Measurements from ENCODE around the gene PLCD3. TPM values are rescaled to one million over a fixed set of nuclear protein-coding genes. Genes with fewer than 3 reads are reported as not detected.

Gene PLCD3
- polyA plus RNA-seq, 1 donor from 2014 or later: 1.3 TPM

GRCh38 chr17:45102856-45103255 lies 29.5 kb downstream of the PLCD3 start:
- Histone ChIP-seq H3K9ac (ENCODE audit: low read length) (no peak overlapping the region), H3K27me3 (ENCODE audit: insufficient read depth, low read depth, low read length) (no peaks in the 10 kb centered on the region), H3K79me2 (replicated peaks; ENCODE audit: insufficient read depth, low read length) (no peaks in the 10 kb centered on the region), H3K9me2 (ENCODE audit: insufficient read depth, low read length) (no peaks in the 10 kb centered on the region), H2AFZ (ENCODE audit: low read depth, low read length) (no peak overlapping the region), H3K4me3 (ENCODE audit: low read length) (no peak overlapping the region), H3K4me2 (ENCODE audit: low read length) (no peak overlapping the region), H4K20me1 (ENCODE audit: insufficient read depth) (no peaks in the 10 kb centered on the region), H3F3A (ENCODE audit: insufficient read depth, low read length, poor library complexity, severe bottlenecking) (no peaks in the 10 kb centered on the region), H3K27ac (ENCODE audit: low read length) (no peak overlapping the region), H3K36me3 (ENCODE audit: insufficient read depth, low read length) (peaks cover 6% of the 10 kb centered on the region), H3K9me3 (ENCODE audit: low read length) (no peaks in the 10 kb centered on the region)
- TF ChIP-seq REST (IDR thresholded peaks at IDR 0.05; ENCODE audit: borderline replicate concordance) (no peak), MXI1 (conservative IDR thresholded peaks at IDR 0.05; ENCODE audit: poor library complexity, severe bottlenecking) (no peak), SMC3 (conservative IDR thresholded peaks at IDR 0.05; ENCODE audit: poor library complexity) (no peak), EZH2 (IDR thresholded peaks at IDR 0.05; ENCODE audit: borderline replicate concordance, insufficient read depth, low read length, poor library complexity, severe bottlenecking) (no peak), RAD21 (conservative IDR thresholded peaks at IDR 0.05) (no peak), CTCF (IDR thresholded peaks at IDR 0.05; ENCODE audit: poor library complexity, severe bottlenecking) (no peak), EP300 (conservative IDR thresholded peaks at IDR 0.05; ENCODE audit: poor library complexity, severe bottlenecking) (no peak), TAF1 (IDR thresholded peaks at IDR 0.05; ENCODE audit: low read depth) (no peak), POLR2AphosphoS5 (IDR thresholded peaks at IDR 0.05) (no peak)

GRCh38 chr17:45101883-45102811 lies 30.2 kb downstream of the PLCD3 start:
- no peaks in the 10 kb centered on the region for H3F3A ChIP-seq (ENCODE audit: insufficient read depth, low read length, poor library complexity, severe bottlenecking)
- peaks cover 6% of the 10 kb centered on the region for H3K36me3 ChIP-seq (ENCODE audit: insufficient read depth, low read length)
- no peak overlapping the region for H3K4me2 ChIP-seq (ENCODE audit: low read length)
- H3K9ac ChIP-seq (ENCODE audit: low read length): no peak overlapping the region
- H3K9me3 ChIP-seq (ENCODE audit: low read length): no peaks in the 10 kb centered on the region
- no peak for TF ChIP-seq EZH2 (IDR thresholded peaks at IDR 0.05; ENCODE audit: borderline replicate concordance, insufficient read depth, low read length, poor library complexity, severe bottlenecking)
- H4K20me1 ChIP-seq (ENCODE audit: insufficient read depth): no peaks in the 10 kb centered on the region
- no peak overlapping the region for H2AFZ ChIP-seq (ENCODE audit: low read depth, low read length)
- H3K4me3 ChIP-seq (ENCODE audit: low read length): no peak overlapping the region
- no peaks in the 10 kb centered on the region for H3K79me2 ChIP-seq (replicated peaks; ENCODE audit: insufficient read depth, low read length)
- no peaks in the 10 kb centered on the region for H3K9me2 ChIP-seq (ENCODE audit: insufficient read depth, low read length)
- H3K27ac ChIP-seq (ENCODE audit: low read length): no peak overlapping the region
- H3K27me3 ChIP-seq (ENCODE audit: insufficient read depth, low read depth, low read length): no peaks in the 10 kb centered on the region
